Cardiac muscle cell (in vitro differentiated cells and primary cell): ENCODE data around the gene ZFP2. TPM values are rescaled to one million over a fixed set of nuclear protein-coding genes. Genes with fewer than 3 reads are reported as not detected.

ENCODE experiments used
- DNase-seq, 2 donors: peaks; one replicate each; pipeline versions ENCODE4 v3.0.0 to v3.0.0-alpha.2; 2010 to 2017; ENCODE audit warnings: low read depth in 1 of 2, low spot score in 1 of 2
- H3K27ac ChIP-seq: fragments of 200-600 bp; sonication (generic); 2 replicates; pipeline ENCODE4 v1.5.1; 2016
- H3K27me3 ChIP-seq: fragments of 200-600 bp; sonication (generic); 2 replicates; pipeline ENCODE4 v1.6.0; 2016; ENCODE audit warnings: control low read depth
- H3K36me3 ChIP-seq: fragments of 200-600 bp; sonication (generic); 2 replicates; pipeline ENCODE4 v1.5.1; 2016; ENCODE audit warnings: control low read depth
- H3K4me1 ChIP-seq: fragments of 200-600 bp; sonication (generic); 2 replicates; pipeline ENCODE4 v1.8.1; 2017; ENCODE audit warnings: low read depth, mild to moderate bottlenecking, mixed run types
- H3K4me3 ChIP-seq: fragments of 200-600 bp; sonication (generic); 2 replicates; pipeline ENCODE4 v1.5.1; 2016; ENCODE audit warnings: mild to moderate bottlenecking
- H3K9me3 ChIP-seq: fragments of 200-600 bp; sonication (generic); 2 replicates; pipeline ENCODE4 v1.5.1; 2017; ENCODE audit warnings: low read depth, mild to moderate bottlenecking, control low read depth
- CTCF ChIP-seq: IDR thresholded peaks from 2 replicates; pipeline ENCODE4 v1.5.1; 2012; ENCODE audit warnings: low read depth, mild to moderate bottlenecking, low read length
- polyA plus RNA-seq: library from polyadenylated mRNA; unstranded; fragments of >200 nt; fragmentation: Nextera tagmentation; extraction: Ambion mirVana; gene quantifications from 2 replicates; pipeline ENCODE4 v1.2.1, GENCODE V29; 2016
- total RNA-seq: library from RNA; depleted of rRNA; stranded (reverse); fragments of >200 nt; gene quantifications from 2 replicates; pipeline ENCODE4 v1.2.3, GENCODE V29; 2016

The ZFP2 gene
- 0.70 and 2.0 TPM in 2 replicates for total RNA-seq
- polyA plus RNA-seq = 2.0 and 3.8 TPM in 2 replicates

GRCh38 chr5:178895615-178896571 is at the start of gene ZFP2:
ZFP2 (plus strand) TSS chr5:178895913; CDS start chr5:178931314, 35,401 bp downstream.
- Histone ChIP-seq H3K4me3 (peak within 1 kb of the TSS; percentile 82), H3K27ac (peak within 1 kb of the TSS; percentile 73), H3K36me3 (no peaks in the 10 kb centered on the region), H3K9me3 (no peaks in the 10 kb centered on the region), H3K4me1 (no peaks in the 10 kb centered on the region), H3K27me3 (no peaks in the 10 kb centered on the region)
- TF ChIP-seq CTCF = no peak
- DNase-seq = peak; percentile 69 to 81

DNA sequence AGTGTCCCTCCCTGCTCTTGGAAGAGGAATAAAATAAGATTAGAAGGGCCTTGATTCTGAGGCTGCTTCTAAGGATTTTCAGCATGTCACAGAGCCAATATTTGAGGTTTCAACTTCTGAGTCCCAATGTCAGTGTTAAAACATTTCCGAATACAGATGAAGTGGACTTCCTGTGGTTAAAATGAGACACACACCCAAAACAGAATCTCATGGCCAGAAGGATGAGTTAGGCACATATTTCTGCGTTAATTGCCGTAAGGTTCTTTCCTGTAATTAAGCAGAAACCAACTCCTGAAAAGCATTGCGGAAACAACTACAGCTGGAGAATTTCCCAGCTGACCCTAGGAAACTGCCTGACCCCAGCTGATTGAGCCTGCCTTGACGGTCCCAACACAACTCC is 46.4 kb upstream of the ZFP2 start:
- H3K9me3 ChIP-seq = no peaks in the 10 kb centered on the region
- peaks cover 7% of the 10 kb centered on the region for H3K4me1 ChIP-seq
- no peaks in the 10 kb centered on the region for H3K36me3 ChIP-seq
- H3K27me3 ChIP-seq = no peaks in the 10 kb centered on the region
- H3K4me3 ChIP-seq = no peak overlapping the region
- no peak for TF ChIP-seq CTCF
- no peak overlapping the region for H3K27ac ChIP-seq
- no peak for DNase-seq

GRCh38 chr5:178851951-178852350 is 43.8 kb upstream of the ZFP2 start:
- H3K36me3 ChIP-seq = no peaks in the 10 kb centered on the region
- no peak overlapping the region for H3K4me3 ChIP-seq
- DNase-seq = no peak
- no peak overlapping the region for H3K27ac ChIP-seq
- H3K27me3 ChIP-seq = no peaks in the 10 kb centered on the region
- no peaks in the 10 kb centered on the region for H3K9me3 ChIP-seq
- H3K4me1 ChIP-seq = no peaks in the 10 kb centered on the region
- TF ChIP-seq CTCF = no peak

DNA sequence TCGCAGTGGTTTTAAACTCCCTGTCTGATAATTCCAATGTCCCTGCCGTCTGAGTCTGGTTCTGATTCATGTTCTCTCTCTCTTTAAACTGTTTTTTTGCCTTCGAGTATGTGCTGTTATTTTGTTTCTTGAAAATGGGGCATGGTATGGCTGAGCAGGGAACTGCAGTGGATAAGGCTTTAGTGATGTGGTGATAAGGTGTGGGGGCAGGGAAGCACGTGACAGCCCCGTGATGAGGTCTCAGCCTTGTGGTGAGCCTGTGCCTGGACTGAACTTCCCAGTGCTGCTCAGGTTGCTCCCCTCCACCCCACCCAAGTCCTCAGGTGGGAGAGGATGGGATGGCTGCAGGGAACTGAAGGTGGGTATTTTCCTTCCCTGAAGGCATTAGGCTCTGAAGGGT is 41.4 kb upstream of the ZFP2 start:
- H3K36me3 ChIP-seq = no peaks in the 10 kb centered on the region

More for the DNA sequence above, 41.4 kb upstream of the ZFP2 start:
- Histone ChIP-seq H3K9me3 (no peaks in the 10 kb centered on the region), H3K4me3 (no peak overlapping the region), H3K27ac (no peak overlapping the region), H3K4me1 (no peaks in the 10 kb centered on the region), H3K27me3 (no peaks in the 10 kb centered on the region)
- DNase-seq = no peak
- no peak for TF ChIP-seq CTCF
